BLaER1 treated with 17β-estradiol and CSF1 and Interleukin-3, amounts not matched to agents 10 nM and 100 nM (cell line): ENCODE results near the gene DGAT2.

ENCODE experiments used
- H3K27ac ChIP-seq, 11 experiments: shearing (Covaris generic); formaldehyde crosslinking; 2 replicates each; pipeline ENCODE4 v1.8.1; 2022
- H3K27me3 ChIP-seq, 11 experiments: shearing (Covaris generic); formaldehyde crosslinking; 2 replicates each; pipeline ENCODE4 v1.8.1; 2022
- H3K36me3 ChIP-seq, 11 experiments: shearing (Covaris generic); formaldehyde crosslinking; 2 replicates each; pipeline ENCODE4 v1.8.1; 2022
- H3K4me1 ChIP-seq, 10 experiments: shearing (Covaris generic); formaldehyde crosslinking; 2 replicates each; pipeline ENCODE4 v1.8.1; 2022
- H3K4me2 ChIP-seq, 11 experiments: shearing (Covaris generic); formaldehyde crosslinking; 2 replicates each; pipeline ENCODE4 v1.8.1; 2022
- H3K4me3 ChIP-seq, 10 experiments: shearing (Covaris generic); formaldehyde crosslinking; 2 replicates each; pipeline ENCODE4 v1.8.1; 2022
- H3K9ac ChIP-seq, 11 experiments: shearing (Covaris generic); formaldehyde crosslinking; 2 replicates each; pipeline ENCODE4 v1.8.1; 2022
- H3K9me3 ChIP-seq, 11 experiments: shearing (Covaris generic); formaldehyde crosslinking; replicated peaks in 1 of 11; 2 replicates each; pipeline ENCODE4 v1.8.1; 2022
- H4K20me1 ChIP-seq, 11 experiments: shearing (Covaris generic); formaldehyde crosslinking; 2 replicates each; pipeline ENCODE4 v1.8.1; 2022
- Cebpa-rat ChIP-seq, 11 experiments: shearing (Covaris generic); IDR thresholded peaks; 2 replicates each; pipeline ENCODE4 v1.8.1; 2022

Gene DGAT2

GRCh38 chr11:75773595-75774353, 5.2 kb downstream of the DGAT2 start:
- Histone ChIP-seq H3K9ac (no peak overlapping the region), H3K9me3 (peaks cover 0 to 6% (median 0%) of the 10 kb centered on the region in 11 experiments; a peak in 2 of 22 replicates), H3K27me3 (peaks cover 13 to 30% (median 26%) of the 10 kb centered on the region in 11 experiments), H3K27ac (peak overlapping the region in 6 of 11 experiments; percentile 6 to 65 (median 43); a peak in 10 of 22 replicates), H4K20me1 (0 out of 22 replicates have a peak, but pooled peaks cover 0 to 3% (median 0%) of the 10 kb centered on the region in 11 experiments), H3K4me3 (no peak overlapping the region), H3K4me1 (peaks cover 9 to 55% (median 29%) of the 10 kb centered on the region in 10 experiments), H3K4me2 (peak overlapping the region in 8 of 11 experiments; percentile 10 to 75 (median 59); a peak in 11 of 22 replicates), H3K36me3 (no peaks in the 10 kb centered on the region)
- no peak for TF ChIP-seq Cebpa-rat (IDR thresholded peaks at IDR 0.05)

GRCh38 chr11:75775056-75775455, 6.5 kb downstream of the DGAT2 start:
- H3K9ac ChIP-seq: no peak overlapping the region
- H3K4me2 ChIP-seq: no peak overlapping the region
- TF ChIP-seq Cebpa-rat (IDR thresholded peaks at IDR 0.05): no peak
- H3K4me1 ChIP-seq: peaks cover 6 to 58% (median 26%) of the 10 kb centered on the region in 10 experiments; a peak in 19 of 20 replicates
- peaks cover 2 to 17% (median 13%) of the 10 kb centered on the region in 11 experiments; a peak in 21 of 22 replicates for H3K27me3 ChIP-seq
- no peak overlapping the region for H3K27ac ChIP-seq
- no peak overlapping the region for H3K4me3 ChIP-seq
- no peaks in the 10 kb centered on the region for H3K36me3 ChIP-seq
- no peaks in the 10 kb centered on the region for H3K9me3 ChIP-seq
- no peaks in the 10 kb centered on the region for H4K20me1 ChIP-seq

- Histone ChIP-seq H3K27me3 (peaks cover 0 to 2% (median 0%) of the 10 kb centered on the region in 11 experiments; a peak in 4 of 22 replicates), H4K20me1 (no peaks in the 10 kb centered on the region), H3K9me3 (no peaks in the 10 kb centered on the region), H3K4me3 (no peak overlapping the region), H3K36me3 (no peaks in the 10 kb centered on the region), H3K4me2 (peak overlapping the region in 5 of 11 experiments; percentile 60 to 72 (median 63); a peak in 8 of 22 replicates), H3K4me1 (peaks cover 6 to 60% (median 26%) of the 10 kb centered on the region in 10 experiments; a peak in 19 of 20 replicates), H3K9ac (no peak overlapping the region), H3K27ac (0 out of 22 replicates have a peak overlapping the region, but pooled peaks of 1 of the 11 experiments have one; percentile 33)
- no peak for TF ChIP-seq Cebpa-rat (IDR thresholded peaks at IDR 0.05)
These were observed 8.0 kb downstream of the DGAT2 start for GRCh38 chr11:75776546-75776945.

GRCh38 chr11:75777461-75778110, 9.0 kb downstream of the DGAT2 start:
- no peaks in the 10 kb centered on the region for H3K27me3 ChIP-seq
- H3K4me3 ChIP-seq: no peak overlapping the region
- H3K27ac ChIP-seq: 0 out of 22 replicates have a peak overlapping the region, but pooled peaks of 1 of the 11 experiments have one; percentile 33
- peak overlapping the region; percentile 16 to 72 (median 37); a peak in 15 of 22 replicates for H3K4me2 ChIP-seq
- TF ChIP-seq Cebpa-rat (IDR thresholded peaks at IDR 0.05): no peak
- no peaks in the 10 kb centered on the region for H3K36me3 ChIP-seq
- H3K9ac ChIP-seq: no peak overlapping the region
- peaks cover 6 to 50% (median 27%) of the 10 kb centered on the region in 10 experiments; a peak in 19 of 20 replicates for H3K4me1 ChIP-seq
- H4K20me1 ChIP-seq: no peaks in the 10 kb centered on the region
- H3K9me3 ChIP-seq: no peaks in the 10 kb centered on the region

- Histone ChIP-seq H3K9ac (no peak overlapping the region), H3K4me3 (no peak overlapping the region), H3K36me3 (no peaks in the 10 kb centered on the region), H3K27ac (no peak overlapping the region), H3K9me3 (no peaks in the 10 kb centered on the region), H4K20me1 (no peaks in the 10 kb centered on the region), H3K27me3 (no peaks in the 10 kb centered on the region), H3K4me1 (peaks cover 10 to 44% (median 22%) of the 10 kb centered on the region in 10 experiments), H3K4me2 (no peak overlapping the region)
- no peak for TF ChIP-seq Cebpa-rat (IDR thresholded peaks at IDR 0.05)
These were observed 10.4 kb downstream of the DGAT2 start for GRCh38 chr11:75778962-75779361.

GRCh38 chr11:75779960-75780359, 11.4 kb downstream of the DGAT2 start:
- no peak for TF ChIP-seq Cebpa-rat (IDR thresholded peaks at IDR 0.05)

GRCh38 chr11:75780888-75781287, 12.3 kb downstream of the DGAT2 start:
- no peak overlapping the region for H3K4me3 ChIP-seq
- no peaks in the 10 kb centered on the region for H3K9me3 ChIP-seq
- no peaks in the 10 kb centered on the region for H3K36me3 ChIP-seq
- no peaks in the 10 kb centered on the region for H4K20me1 ChIP-seq
- TF ChIP-seq Cebpa-rat (IDR thresholded peaks at IDR 0.05): no peak
- no peak overlapping the region for H3K27ac ChIP-seq
- no peak overlapping the region for H3K4me2 ChIP-seq
- peaks cover 8 to 37% (median 19%) of the 10 kb centered on the region in 10 experiments for H3K4me1 ChIP-seq
- H3K9ac ChIP-seq: no peak overlapping the region
- H3K27me3 ChIP-seq: no peaks in the 10 kb centered on the region

More at GRCh38 chr11:75779960-75780359, 11.4 kb downstream of the DGAT2 start:
- Histone ChIP-seq H3K27ac (no peak overlapping the region), H3K4me3 (no peak overlapping the region), H3K4me2 (peak overlapping the region in 1 of 11 experiments; percentile 11; a peak in 2 of 22 replicates), H3K4me1 (peaks cover 8 to 37% (median 19%) of the 10 kb centered on the region in 10 experiments), H4K20me1 (no peaks in the 10 kb centered on the region), H3K9me3 (no peaks in the 10 kb centered on the region), H3K27me3 (no peaks in the 10 kb centered on the region), H3K36me3 (no peaks in the 10 kb centered on the region), H3K9ac (no peak overlapping the region)

- Histone ChIP-seq H3K36me3 (no peaks in the 10 kb centered on the region), H3K4me1 (peaks cover 8 to 36% (median 19%) of the 10 kb centered on the region in 10 experiments), H3K27me3 (no peaks in the 10 kb centered on the region), H4K20me1 (no peaks in the 10 kb centered on the region), H3K4me2 (no peak overlapping the region), H3K27ac (no peak overlapping the region), H3K4me3 (no peak overlapping the region), H3K9me3 (no peaks in the 10 kb centered on the region), H3K9ac (no peak overlapping the region)
- TF ChIP-seq Cebpa-rat (IDR thresholded peaks at IDR 0.05): no peak
These were observed 12.7 kb downstream of the DGAT2 start for GRCh38 chr11:75781296-75781695.

GRCh38 chr11:75781831-75782230, 13.3 kb downstream of the DGAT2 start:
- Histone ChIP-seq H3K36me3 (no peaks in the 10 kb centered on the region), H3K9me3 (no peaks in the 10 kb centered on the region), H3K27ac (no peak overlapping the region), H3K4me1 (peaks cover 8 to 31% (median 19%) of the 10 kb centered on the region in 10 experiments), H3K4me2 (no peak overlapping the region), H4K20me1 (no peaks in the 10 kb centered on the region), H3K4me3 (no peak overlapping the region), H3K27me3 (no peaks in the 10 kb centered on the region), H3K9ac (no peak overlapping the region)
- TF ChIP-seq Cebpa-rat (IDR thresholded peaks at IDR 0.05): no peak
